Smooth muscle cell (in vitro differentiated cells): ENCODE results near the gene MSI2. TPM values are rescaled to one million over a fixed set of nuclear protein-coding genes. Genes with fewer than 3 reads are reported as not detected.

Source experiments
- DNase-seq: peaks from one replicate; lab custom pipeline; 2025; ENCODE audit not compliant: unreplicated experiment; lab: John Stamatoyannopoulos, UW
- H2AFZ ChIP-seq: fragments of 200-600 bp; sonication (generic); 2 replicates; pipeline ENCODE4 v1.6.0; 2016; ENCODE audit warnings: antibody characterized with exemption, low read depth, mild to moderate bottlenecking
- H3F3A ChIP-seq: fragments of 200-600 bp; sonication (generic); 2 replicates; pipeline ENCODE4 v1.6.0; 2017; ENCODE audit warnings: antibody characterized with exemption, low read depth
- H3K27ac ChIP-seq: fragments of 200-600 bp; sonication (generic); 2 replicates; pipeline ENCODE4 v1.5.1; 2016; ENCODE audit warnings: low read depth, mild to moderate bottlenecking
- H3K27me3 ChIP-seq: fragments of 200-600 bp; sonication (generic); 2 replicates; pipeline ENCODE4 v1.6.1; 2016; ENCODE audit warnings: low read depth, mild to moderate bottlenecking
- H3K36me3 ChIP-seq: fragments of 200-600 bp; sonication (generic); 2 replicates; pipeline ENCODE4 v1.5.1; 2016; ENCODE audit warnings: low read depth
- H3K4me1 ChIP-seq: fragments of 200-600 bp; sonication (generic); 2 replicates; pipeline ENCODE4 v1.5.1; 2016; ENCODE audit warnings: low read depth
- H3K4me2 ChIP-seq: fragments of 200-600 bp; sonication (generic); 2 replicates; pipeline ENCODE4 v1.6.0; 2016; ENCODE audit warnings: mild to moderate bottlenecking
- H3K4me3 ChIP-seq: fragments of 200-600 bp; sonication (generic); 2 replicates; pipeline ENCODE4 v1.5.1; 2016; ENCODE audit warnings: mild to moderate bottlenecking
- H3K79me2 ChIP-seq: fragments of 200-600 bp; sonication (generic); 2 replicates; pipeline ENCODE4 v1.6.0; 2016; ENCODE audit warnings: low read depth, mild to moderate bottlenecking
- H3K9ac ChIP-seq: fragments of 200-600 bp; sonication (generic); 2 replicates; pipeline ENCODE4 v1.6.0; 2016; ENCODE audit warnings: low read depth
- H3K9me3 ChIP-seq: fragments of 200-600 bp; sonication (generic); replicated peaks from 2 replicates; pipeline ENCODE4 v1.5.1; 2016; ENCODE audit warnings: low read depth
- H4K20me1 ChIP-seq: fragments of 200-600 bp; sonication (generic); 2 replicates; pipeline ENCODE4 v1.6.0; 2016; ENCODE audit warnings: low read depth
- CTCF ChIP-seq: fragments of 200-600 bp; sonication (generic); IDR thresholded peaks from 2 replicates; pipeline ENCODE4 v1.5.1; 2017; ENCODE audit warnings: borderline replicate concordance, mild to moderate bottlenecking, antibody characterized with exemption; ENCODE audit not compliant: insufficient read depth, poor library complexity, severe bottlenecking
- WGBS: methylation state at CpG from one replicate; pipeline ENCODE4 v1.1.7; 2016; ENCODE audit warnings: low lambda C conversion rate; 5-methylcytosine and 5-hydroxymethylcytosine counted together
- polyA plus RNA-seq: library from polyadenylated mRNA; unstranded; fragments of >200 nt; fragmentation: Nextera tagmentation; extraction: Ambion mirVana; gene quantifications from 2 replicates; pipeline ENCODE4 v1.2.1, GENCODE V29; 2016
- total RNA-seq: library from RNA; depleted of rRNA; stranded (reverse); fragments of >200 nt; gene quantifications from 2 replicates; pipeline ENCODE4 v1.2.3, GENCODE V29; 2014

MSI2 gene
- total and polyA plus RNA-seq, 2 experiments from 2014 or later = 5.7 to 36.5 TPM

DNA sequence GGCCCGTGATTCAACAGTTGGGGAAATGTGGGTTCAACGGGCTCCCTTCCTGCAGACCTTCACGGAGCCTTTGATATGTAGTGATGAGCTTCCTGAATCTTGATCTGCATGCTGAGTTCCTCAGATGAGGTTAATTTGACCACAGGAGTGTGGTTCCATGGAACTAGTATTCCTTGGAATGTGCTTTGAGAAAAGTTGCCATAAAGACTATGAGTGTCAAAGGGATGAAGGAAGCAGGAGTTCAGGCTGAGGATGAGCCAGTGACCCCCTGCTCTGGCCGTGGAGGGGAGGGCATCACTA, 229.2 kb downstream of the MSI2 start:
- Histone ChIP-seq H3K9me3 (no peaks in the 10 kb centered on the region), H3K27ac (no peak overlapping the region), H2AFZ (no peak overlapping the region), H3K4me1 (peaks cover 51% of the 10 kb centered on the region), H3K4me3 (no peak overlapping the region), H3K9ac (no peak overlapping the region), H3F3A (peaks cover 6% of the 10 kb centered on the region), H3K79me2 (peaks cover 3% of the 10 kb centered on the region), H3K4me2 (peak overlapping the region; percentile 54), H3K36me3 (no peaks in the 10 kb centered on the region), H4K20me1 (no peaks in the 10 kb centered on the region), H3K27me3 (no peaks in the 10 kb centered on the region)
- WGBS = 74% methylated on average over 4 of the region's 4 CpGs
- DNase-seq = no peak
- TF ChIP-seq CTCF = no peak

- DNase-seq = no peak
- Histone ChIP-seq H3K27ac (no peak overlapping the region), H3K36me3 (no peaks in the 10 kb centered on the region), H3K9me3 (no peaks in the 10 kb centered on the region), H3F3A (peaks cover 6% of the 10 kb centered on the region), H3K4me2 (peak overlapping the region; percentile 20), H3K4me3 (no peak overlapping the region), H3K9ac (no peak overlapping the region), H4K20me1 (no peaks in the 10 kb centered on the region), H3K4me1 (peaks cover 44% of the 10 kb centered on the region), H3K79me2 (peaks cover 3% of the 10 kb centered on the region), H3K27me3 (no peaks in the 10 kb centered on the region), H2AFZ (no peak overlapping the region)
- TF ChIP-seq CTCF = no peak
- 75% methylated on average over 13 of the region's 13 CpGs for WGBS
These were observed 229.9 kb downstream of the MSI2 start for GRCh38 chr17:57485916-57486881.

DNA sequence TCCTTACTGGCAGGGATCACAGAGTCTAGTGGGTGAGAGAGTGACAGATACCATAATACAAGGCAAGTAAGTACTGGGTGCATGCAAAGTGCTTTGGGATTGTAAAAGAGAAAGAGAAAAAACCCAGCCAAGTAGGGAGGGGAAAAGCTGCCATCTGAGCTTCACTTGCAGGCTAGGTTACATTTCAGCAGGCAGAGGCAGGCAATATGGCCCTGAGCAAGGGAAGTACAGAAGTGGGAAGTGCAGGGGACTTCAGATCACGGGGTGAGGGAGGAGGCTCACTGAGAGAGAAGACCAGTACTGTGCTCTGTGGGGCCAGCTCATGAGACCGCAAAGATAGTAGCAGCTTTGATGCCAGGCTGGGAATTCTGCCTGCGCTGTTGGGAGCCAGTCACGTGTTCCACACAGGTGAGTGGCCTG, 230.6 kb downstream of the MSI2 start:
- H3F3A ChIP-seq = peaks cover 6% of the 10 kb centered on the region
- no peaks in the 10 kb centered on the region for H3K36me3 ChIP-seq
- H3K79me2 ChIP-seq = peaks cover 3% of the 10 kb centered on the region
- no peaks in the 10 kb centered on the region for H3K9me3 ChIP-seq
- no peak overlapping the region for H2AFZ ChIP-seq
- DNase-seq = no peak
- H4K20me1 ChIP-seq = no peaks in the 10 kb centered on the region
- H3K9ac ChIP-seq = no peak overlapping the region
- peaks cover 37% of the 10 kb centered on the region for H3K4me1 ChIP-seq
- no peak overlapping the region for H3K4me3 ChIP-seq
- WGBS = 90% methylated on average over 4 of the region's 4 CpGs
- no peak for TF ChIP-seq CTCF
- H3K27me3 ChIP-seq = no peaks in the 10 kb centered on the region
- H3K4me2 ChIP-seq = peak overlapping the region; percentile 20
- H3K27ac ChIP-seq = no peak overlapping the region
